Skeletal muscle satellite cell (primary cell): ENCODE results near the gene RMI2.

ENCODE experiments used
- H3K27me3 ChIP-seq: 2 replicates; pipeline ENCODE4 v1.7.0; 2013; ENCODE audit warnings: low read length; ENCODE audit not compliant: control insufficient read depth, insufficient read depth
- H3K36me3 ChIP-seq: 2 replicates; pipeline ENCODE4 v1.7.0; 2013; ENCODE audit warnings: mild to moderate bottlenecking, control low read depth, low read length; ENCODE audit not compliant: insufficient read depth
- H3K4me1 ChIP-seq: 2 replicates; pipeline ENCODE4 v1.7.0; 2013; ENCODE audit warnings: low read length; ENCODE audit not compliant: control insufficient read depth, insufficient read depth
- H3K4me2 ChIP-seq: 2 replicates; pipeline ENCODE4 v1.7.0; 2013; ENCODE audit warnings: mild to moderate bottlenecking, low read length
- H3K4me3 ChIP-seq: 2 replicates; pipeline ENCODE4 v1.7.0; 2013; ENCODE audit warnings: low read length
- H3K9ac ChIP-seq: 2 replicates; pipeline ENCODE4 v1.7.0; 2013; ENCODE audit warnings: mild to moderate bottlenecking, low read depth, low read length, moderate library complexity
- H3K9me3 ChIP-seq: replicated peaks from 2 replicates; pipeline ENCODE4 v1.7.0; 2013; ENCODE audit warnings: mild to moderate bottlenecking, control low read depth, low read length

Gene RMI2

GRCh38 chr16:11302977-11303376 is 42.3 kb upstream of the RMI2 start:
- H3K36me3 ChIP-seq: no peaks in the 10 kb centered on the region
- no peak overlapping the region for H3K4me2 ChIP-seq
- H3K4me1 ChIP-seq: no peaks in the 10 kb centered on the region
- peaks cover 3% of the 10 kb centered on the region for H3K27me3 ChIP-seq
- no peaks in the 10 kb centered on the region for H3K9me3 ChIP-seq
- no peak overlapping the region for H3K4me3 ChIP-seq
- no peak overlapping the region for H3K9ac ChIP-seq

DNA sequence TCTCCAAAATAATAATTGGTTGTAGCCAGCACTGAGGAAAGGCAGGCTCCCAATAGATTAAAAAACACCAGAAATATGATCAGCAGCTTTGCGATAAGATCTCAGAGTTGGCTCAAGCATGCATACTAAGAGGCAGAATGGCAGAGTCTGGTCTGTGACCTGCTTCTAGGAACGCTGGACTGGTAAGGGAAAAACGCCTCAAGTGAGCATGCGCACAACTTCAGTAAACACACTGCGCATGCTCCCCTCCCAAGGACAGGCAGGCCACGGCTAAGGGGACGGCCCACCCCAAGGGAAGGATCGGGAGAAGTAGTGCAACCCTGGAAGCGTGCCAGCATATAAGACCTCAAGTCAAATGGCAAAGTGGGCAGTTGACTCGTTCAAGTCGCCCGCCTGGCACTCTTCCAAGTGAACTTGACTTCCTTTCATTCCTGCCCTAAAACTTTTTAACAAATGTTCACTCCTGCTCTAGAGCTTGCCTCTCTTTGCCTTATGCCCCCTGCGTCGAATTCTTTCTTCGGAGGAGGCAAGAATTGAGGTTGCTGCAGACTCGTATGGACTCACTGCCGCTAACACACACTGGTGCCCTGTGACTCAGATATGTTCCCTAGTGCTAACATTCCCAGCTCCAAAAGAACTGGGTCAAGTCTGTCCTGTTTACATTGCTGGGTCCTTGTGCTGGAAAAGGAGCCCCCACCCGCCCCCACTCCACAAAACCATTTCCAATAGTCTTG is 41.7 kb upstream of the RMI2 start:
- no peaks in the 10 kb centered on the region for H3K36me3 ChIP-seq
- H3K4me3 ChIP-seq: no peak overlapping the region
- no peak overlapping the region for H3K9ac ChIP-seq
- no peaks in the 10 kb centered on the region for H3K9me3 ChIP-seq
- H3K4me1 ChIP-seq: no peaks in the 10 kb centered on the region
- H3K4me2 ChIP-seq: no peak overlapping the region
- peaks cover 3% of the 10 kb centered on the region for H3K27me3 ChIP-seq

DNA sequence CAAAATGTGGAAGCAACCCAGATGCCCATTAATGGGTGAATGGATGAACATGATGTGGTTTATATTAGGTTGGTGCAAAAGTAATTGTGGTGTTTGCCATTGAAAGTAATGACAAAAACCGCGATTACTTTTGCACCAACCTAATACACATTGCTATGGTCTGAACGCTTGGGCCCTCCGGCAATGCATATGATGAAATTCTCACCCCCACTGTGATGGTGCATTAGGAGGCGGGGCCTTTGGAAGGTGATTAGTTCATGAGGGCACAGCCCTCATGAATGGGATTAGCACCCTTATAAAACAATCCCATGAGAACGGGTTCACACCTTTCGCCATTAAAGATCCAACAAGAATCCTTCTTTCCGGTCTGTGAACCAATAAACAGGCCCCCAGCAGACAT is 38.9 kb upstream of the RMI2 start:
- H3K4me1 ChIP-seq: no peaks in the 10 kb centered on the region
- no peak overlapping the region for H3K4me2 ChIP-seq
- H3K36me3 ChIP-seq: no peaks in the 10 kb centered on the region
- H3K9me3 ChIP-seq: no peaks in the 10 kb centered on the region
- no peak overlapping the region for H3K4me3 ChIP-seq
- H3K9ac ChIP-seq: no peak overlapping the region
- H3K27me3 ChIP-seq: peaks cover 11% of the 10 kb centered on the region

DNA sequence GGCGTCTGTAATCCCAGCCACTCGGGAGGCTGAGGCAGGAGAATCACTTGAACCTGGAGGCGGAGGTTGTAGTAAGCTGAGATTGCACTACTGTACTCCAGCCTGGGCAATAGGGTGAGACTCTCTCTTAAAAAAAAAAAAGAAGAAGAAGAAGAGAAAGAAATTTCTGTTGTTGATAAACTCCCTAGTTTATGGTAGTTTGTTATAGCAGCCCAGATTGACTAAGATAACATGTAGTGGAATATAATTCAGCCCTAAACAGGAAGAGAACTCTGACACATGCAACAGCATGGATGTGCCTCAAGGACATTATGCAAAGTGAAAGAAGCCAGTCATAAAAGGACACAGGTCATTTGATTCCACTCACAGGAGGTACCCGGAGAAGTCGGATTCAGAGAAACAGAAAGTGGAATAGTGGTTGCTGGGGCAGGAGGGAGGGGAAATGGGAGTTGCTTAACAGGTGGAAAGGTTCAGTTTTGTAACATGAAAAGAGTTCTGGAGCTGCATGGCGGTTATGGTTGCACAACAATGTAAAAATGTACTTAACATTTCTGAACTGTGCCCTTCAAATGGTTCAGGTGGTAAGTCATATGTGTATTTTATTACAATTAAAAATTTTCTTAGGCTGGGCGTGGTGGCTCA is 38.1 kb upstream of the RMI2 start:
- Histone ChIP-seq H3K36me3 (no peaks in the 10 kb centered on the region), H3K4me3 (no peak overlapping the region), H3K9me3 (no peaks in the 10 kb centered on the region), H3K4me1 (peaks cover 4% of the 10 kb centered on the region), H3K27me3 (peaks cover 11% of the 10 kb centered on the region), H3K9ac (no peak overlapping the region), H3K4me2 (no peak overlapping the region)

- H3K4me1 ChIP-seq: peaks cover 11% of the 10 kb centered on the region
- H3K27me3 ChIP-seq: peaks cover 11% of the 10 kb centered on the region
- H3K9me3 ChIP-seq: no peaks in the 10 kb centered on the region
These were observed 37.4 kb upstream of the RMI2 start for GRCh38 chr16:11307639-11308492.

GRCh38 chr16:11308493-11309283 is 36.6 kb upstream of the RMI2 start:
- Histone ChIP-seq H3K4me2 (no peak overlapping the region), H3K27me3 (peaks cover 11% of the 10 kb centered on the region), H3K9me3 (no peaks in the 10 kb centered on the region), H3K4me3 (no peak overlapping the region), H3K4me1 (peaks cover 15% of the 10 kb centered on the region), H3K9ac (no peak overlapping the region), H3K36me3 (no peaks in the 10 kb centered on the region)

More at GRCh38 chr16:11307639-11308492, 37.4 kb upstream of the RMI2 start:
- no peaks in the 10 kb centered on the region for H3K36me3 ChIP-seq
- H3K4me3 ChIP-seq: no peak overlapping the region
- no peak overlapping the region for H3K9ac ChIP-seq
- H3K4me2 ChIP-seq: no peak overlapping the region

GRCh38 chr16:11309895-11310633 is 35.2 kb upstream of the RMI2 start:
- H3K27me3 ChIP-seq: peaks cover 11% of the 10 kb centered on the region
- H3K9me3 ChIP-seq: no peaks in the 10 kb centered on the region
- H3K36me3 ChIP-seq: no peaks in the 10 kb centered on the region
- no peak overlapping the region for H3K4me3 ChIP-seq
- peaks cover 15% of the 10 kb centered on the region for H3K4me1 ChIP-seq
- H3K9ac ChIP-seq: no peak overlapping the region
- H3K4me2 ChIP-seq: no peak overlapping the region

GRCh38 chr16:11310634-11310977 is 34.7 kb upstream of the RMI2 start:
- Histone ChIP-seq H3K4me3 (no peak overlapping the region), H3K9ac (no peak overlapping the region), H3K4me2 (no peak overlapping the region), H3K27me3 (peaks cover 11% of the 10 kb centered on the region), H3K36me3 (no peaks in the 10 kb centered on the region), H3K4me1 (peaks cover 15% of the 10 kb centered on the region), H3K9me3 (no peaks in the 10 kb centered on the region)

DNA sequence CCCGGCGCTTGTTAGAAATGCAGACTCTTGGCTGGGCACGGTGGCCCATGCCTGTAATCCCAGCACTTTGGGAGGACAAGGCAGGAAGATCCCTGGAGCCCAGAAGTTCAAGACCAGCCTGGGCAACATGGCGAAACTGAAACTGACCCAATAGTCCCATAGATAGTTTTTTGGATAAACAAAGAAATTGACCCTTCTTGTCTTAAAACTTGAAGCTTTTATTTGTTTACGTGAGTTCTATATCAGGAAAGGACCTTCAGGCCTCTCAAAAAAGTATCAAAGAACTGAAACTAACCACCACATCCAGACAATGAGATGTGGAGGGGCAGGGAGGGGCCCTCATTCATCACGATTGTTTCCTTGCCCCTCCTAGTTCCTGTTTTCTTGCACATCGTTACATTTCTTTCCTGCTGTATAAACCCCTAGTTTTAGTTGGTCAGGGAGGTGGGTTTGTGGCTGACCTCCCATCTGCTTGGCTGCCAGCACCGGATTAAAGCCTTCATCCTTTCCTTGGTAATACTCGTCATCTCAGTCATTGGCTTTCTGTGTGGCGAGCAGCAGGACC is 34.2 kb upstream of the RMI2 start:
- Histone ChIP-seq H3K27me3 (peaks cover 13% of the 10 kb centered on the region), H3K4me3 (no peak overlapping the region), H3K4me2 (no peak overlapping the region), H3K9ac (no peak overlapping the region), H3K4me1 (peaks cover 15% of the 10 kb centered on the region), H3K36me3 (no peaks in the 10 kb centered on the region), H3K9me3 (no peaks in the 10 kb centered on the region)

DNA sequence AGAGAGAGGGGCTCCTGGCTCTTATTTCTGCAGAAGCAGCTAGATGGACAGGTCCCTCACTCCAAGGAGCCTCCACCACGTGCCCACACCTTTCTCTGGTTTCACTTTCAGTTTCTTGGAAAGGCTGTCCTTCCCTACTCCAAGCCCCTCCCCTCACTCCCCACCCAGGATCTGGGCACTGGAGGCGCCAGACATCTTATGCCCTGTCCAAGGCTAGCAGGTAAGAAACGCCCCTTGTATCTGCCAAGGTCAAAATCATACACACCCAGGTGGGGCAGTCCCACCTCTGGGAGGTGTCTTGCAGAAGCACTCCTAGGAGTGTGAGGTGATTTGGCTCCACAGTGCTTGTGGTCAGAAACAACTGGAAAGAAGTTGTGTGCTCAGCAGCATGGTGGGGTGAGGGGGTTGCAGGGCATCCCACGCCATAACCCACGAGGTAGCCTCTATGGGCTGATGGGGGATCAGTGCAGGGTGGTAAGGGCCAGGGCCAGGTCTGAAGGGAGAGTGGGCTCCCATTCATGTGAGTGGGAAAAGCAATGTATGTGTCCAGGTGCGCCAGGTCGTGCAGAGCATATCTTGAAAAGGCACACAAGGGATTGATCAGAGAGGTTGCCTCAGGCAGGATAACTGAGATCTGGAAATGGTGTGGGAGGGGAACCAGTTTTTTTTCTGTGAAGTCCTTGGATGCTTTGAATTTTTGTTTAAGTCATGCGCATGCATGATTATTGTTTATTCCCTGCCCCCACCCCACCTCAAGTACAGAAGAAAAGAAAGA is 32.4 kb upstream of the RMI2 start:
- H3K4me1 ChIP-seq: peaks cover 19% of the 10 kb centered on the region
- H3K9ac ChIP-seq: no peak overlapping the region
- peaks cover 11% of the 10 kb centered on the region for H3K27me3 ChIP-seq
- H3K4me2 ChIP-seq: peak overlapping the region; percentile 2
- H3K36me3 ChIP-seq: no peaks in the 10 kb centered on the region
- H3K4me3 ChIP-seq: no peak overlapping the region
- no peaks in the 10 kb centered on the region for H3K9me3 ChIP-seq
